ENCODE data around the gene CCL11. TPM values are rescaled to one million over a fixed set of nuclear protein-coding genes. Genes with fewer than 3 reads are reported as not detected.

The CCL11 gene
- total RNA-seq: not detected
- total RNA-seq (2013): not detected

- Histone ChIP-seq H3K4me1 (ENCODE audit: control insufficient read depth, insufficient read depth, low read length) (no peaks in the 10 kb centered on the region), H3K36me3 (ENCODE audit: control insufficient read depth, insufficient read depth, low read length) (no peaks in the 10 kb centered on the region), H3K27me3 (ENCODE audit: control insufficient read depth, insufficient read depth, low read length) (no peaks in the 10 kb centered on the region), H3K27ac (ENCODE audit: low read length) (no peak within 1 kb of the TSS), H3K4me3 (ENCODE audit: low read length) (no peak within 1 kb of the TSS), H3K9me3 (ENCODE audit: control insufficient read depth, insufficient read depth, low read length) (no peaks in the 10 kb centered on the region)
- ATAC-seq (no peak), DNase-seq (no peak)
- Mint-ChIP-seq H3K27ac (no peak within 1 kb of the TSS), H3K36me3 (no peaks in the 10 kb centered on the region), H3K4me1 (no peaks in the 10 kb centered on the region), H3K9me3 (no peaks in the 10 kb centered on the region), H3K27me3 (ENCODE audit: low read depth in 2 of 2) (peaks cover 16 to 23% of the 10 kb centered on the region in 2 donors), H3K4me3 (no peak within 1 kb of the TSS)
- intact Hi-C loops (cut with micrococcal nuclease): no loop called here
- 93% methylated on average over 4 of the region's 4 CpGs for WGBS (ENCODE audit: insufficient coverage)
- TF ChIP-seq CTCF (IDR thresholded peaks at IDR 0.05): no peak
Measured at GRCh38 chr17:34285286-34285792, at the start of gene CCL11. Gene CCL11 (plus strand): TSS chr17:34285742. CDS start chr17:34285809, 67 bp downstream.

- H3K27ac Mint-ChIP-seq: no peak overlapping the region
- intact Hi-C loops (cut with micrococcal nuclease): no loop called here
- no peak for DNase-seq
- no peak for TF ChIP-seq CTCF (IDR thresholded peaks at IDR 0.05)
- Histone ChIP-seq H3K27ac (ENCODE audit: low read length) (no peak overlapping the region), H3K27me3 (ENCODE audit: control insufficient read depth, insufficient read depth, low read length) (no peaks in the 10 kb centered on the region), H3K9me3 (ENCODE audit: control insufficient read depth, insufficient read depth, low read length) (no peaks in the 10 kb centered on the region), H3K4me1 (ENCODE audit: control insufficient read depth, insufficient read depth, low read length) (peaks cover 6% of the 10 kb centered on the region), H3K4me3 (ENCODE audit: low read length) (no peak overlapping the region), H3K36me3 (ENCODE audit: control insufficient read depth, insufficient read depth, low read length) (no peaks in the 10 kb centered on the region)
- ATAC-seq: no peak
- H3K27me3 Mint-ChIP-seq (ENCODE audit: low read depth in 2 of 2): peaks cover 6 to 10% of the 10 kb centered on the region in 2 donors
- H3K36me3 Mint-ChIP-seq: no peaks in the 10 kb centered on the region
- no peaks in the 10 kb centered on the region for H3K4me1 Mint-ChIP-seq
- 53% methylated on average over 6 of the region's 6 CpGs for WGBS (ENCODE audit: insufficient coverage)
- no peaks in the 10 kb centered on the region for H3K9me3 Mint-ChIP-seq
- no peak overlapping the region for H3K4me3 Mint-ChIP-seq
Measured at GRCh38 chr17:34236281-34236892, 49.2 kb upstream of the CCL11 start.

- H3K36me3 ChIP-seq (ENCODE audit: control insufficient read depth, insufficient read depth, low read length): no peaks in the 10 kb centered on the region
- Mint-ChIP-seq H3K27me3 (ENCODE audit: low read depth in 2 of 2) (peaks cover 6 to 10% of the 10 kb centered on the region in 2 donors), H3K9me3 (no peaks in the 10 kb centered on the region), H3K36me3 (no peaks in the 10 kb centered on the region), H3K27ac (no peak overlapping the region), H3K4me1 (no peaks in the 10 kb centered on the region), H3K4me3 (no peak overlapping the region)
- ATAC-seq (no peak), DNase-seq (no peak)
- intact Hi-C loops (cut with micrococcal nuclease): no loop called here
- no peak for TF ChIP-seq CTCF (IDR thresholded peaks at IDR 0.05)
- no peaks in the 10 kb centered on the region for H3K9me3 ChIP-seq (ENCODE audit: control insufficient read depth, insufficient read depth, low read length)
- 93% methylated on average over 3 of the region's 3 CpGs for WGBS (ENCODE audit: insufficient coverage)
- no peak overlapping the region for H3K27ac ChIP-seq (ENCODE audit: low read length)
- peaks cover 6% of the 10 kb centered on the region for H3K4me1 ChIP-seq (ENCODE audit: control insufficient read depth, insufficient read depth, low read length)
- no peak overlapping the region for H3K4me3 ChIP-seq (ENCODE audit: low read length)
- H3K27me3 ChIP-seq (ENCODE audit: control insufficient read depth, insufficient read depth, low read length): no peaks in the 10 kb centered on the region
Measured at GRCh38 chr17:34237458-34237857, 48.1 kb upstream of the CCL11 start.

- Mint-ChIP-seq H3K27ac (no peak overlapping the region), H3K27me3 (ENCODE audit: low read depth in 2 of 2) (peaks cover 3 to 10% of the 10 kb centered on the region in 2 donors), H3K4me1 (no peaks in the 10 kb centered on the region), H3K9me3 (no peaks in the 10 kb centered on the region), H3K36me3 (no peaks in the 10 kb centered on the region), H3K4me3 (no peak overlapping the region)
- no peaks in the 10 kb centered on the region for H3K27me3 ChIP-seq (ENCODE audit: control insufficient read depth, insufficient read depth, low read length)
- DNase-seq: no peak
- H3K4me1 ChIP-seq (ENCODE audit: control insufficient read depth, insufficient read depth, low read length): peaks cover 9% of the 10 kb centered on the region
- no peak overlapping the region for H3K4me3 ChIP-seq (ENCODE audit: low read length)
- ATAC-seq: no peak
- no peak overlapping the region for H3K27ac ChIP-seq (ENCODE audit: low read length)
- no peaks in the 10 kb centered on the region for H3K36me3 ChIP-seq (ENCODE audit: control insufficient read depth, insufficient read depth, low read length)
- intact Hi-C loops (cut with micrococcal nuclease): no loop called here
- WGBS (ENCODE audit: insufficient coverage): 11% methylated on average over 4 of the region's 4 CpGs
- no peak for TF ChIP-seq CTCF (IDR thresholded peaks at IDR 0.05)
- H3K9me3 ChIP-seq (ENCODE audit: control insufficient read depth, insufficient read depth, low read length): no peaks in the 10 kb centered on the region
Measured at GRCh38 chr17:34241062-34241461, 44.5 kb upstream of the CCL11 start.

Measured in natural killer cell (primary cell).